K562 (cell line): ENCODE data around the gene EPHX1. TPM values are rescaled to one million over a fixed set of nuclear protein-coding genes. Genes with fewer than 3 reads are reported as not detected.

ENCODE experiments used
- ARID1B ChIP-seq: fragments of 450-650 bp; IDR thresholded peaks from 2 replicates; pipeline ENCODE4 v1.6.1; 2016; ENCODE audit warnings: antibody characterized with exemption, mild to moderate bottlenecking, inconsistent platforms
- BMI1 ChIP-seq: fragments of 150-350 bp; IDR thresholded peaks from 2 replicates; pipeline ENCODE4 v1.6.1; 2014; ENCODE audit warnings: low read length
- CCAR2 ChIP-seq: fragments of 200-400 bp; formaldehyde crosslinking; IDR thresholded peaks from 2 replicates; pipeline ENCODE4 v1.6.1; 2017; ENCODE audit warnings: mild to moderate bottlenecking, low read depth, low read length
- CGGBP1 ChIP-seq: fragments of 250-450 bp; sonication (Bioruptor Pico); IDR thresholded peaks from 2 replicates; pipeline ENCODE4 v1.9.0; 2021; ENCODE audit warnings: mild to moderate bottlenecking
- ELF2 ChIP-seq: fragments of 250-450 bp; sonication (Bioruptor Pico); IDR thresholded peaks from 2 replicates; pipeline ENCODE4 v1.5.0; 2021; ENCODE audit warnings: mild to moderate bottlenecking
- FIP1L1 ChIP-seq: fragments of 200-400 bp; formaldehyde crosslinking; IDR thresholded peaks from 2 replicates; pipeline ENCODE4 v1.6.1; 2018; ENCODE audit warnings: mild to moderate bottlenecking, low read depth, low read length; ENCODE audit not compliant: poor library complexity, severe bottlenecking
- FOXJ2 ChIP-seq: fragments of 200-800 bp; sonication (Bioruptor generic); IDR thresholded peaks from 2 replicates; pipeline ENCODE4 v1.6.1; 2016; ENCODE audit warnings: missing genetic modification characterization, missing compliant biosample characterization
- POLR2A ChIP-seq: fragments of 450-650 bp; conservative IDR thresholded peaks from 2 replicates; pipeline ENCODE4 v1.6.1; 2016
- POLR3A ChIP-seq: IDR thresholded peaks from 2 replicates; pipeline ENCODE4 v1.6.1; 2011; ENCODE audit warnings: borderline replicate concordance, mild to moderate bottlenecking, moderate library complexity; ENCODE audit not compliant: insufficient read length, insufficient read depth; ENCODE audit errors: extremely low read depth
- PPARD ChIP-seq: fragments of 250-450 bp; sonication (Bioruptor Pico); IDR thresholded peaks from 2 replicates; pipeline ENCODE4 v1.8.0; 2022; ENCODE audit warnings: inconsistent platforms, mild to moderate bottlenecking, moderate library complexity
- RBM22 ChIP-seq: fragments of 200-400 bp; formaldehyde crosslinking; IDR thresholded peaks from 2 replicates; pipeline ENCODE4 v1.6.1; 2018; ENCODE audit warnings: low read length, low read depth; ENCODE audit not compliant: poor library complexity, severe bottlenecking
- RBM25 ChIP-seq: fragments of 200-400 bp; formaldehyde crosslinking; IDR thresholded peaks from 2 replicates; pipeline ENCODE4 v1.6.1; 2018; ENCODE audit warnings: low read length, low read depth, moderate library complexity; ENCODE audit not compliant: severe bottlenecking
- RBM34 ChIP-seq: fragments of 200-400 bp; formaldehyde crosslinking; IDR thresholded peaks from 2 replicates; pipeline ENCODE4 v1.6.1; 2018; ENCODE audit warnings: low read length, borderline replicate concordance; ENCODE audit not compliant: insufficient read depth
- SP1 ChIP-seq: sonication (generic); formaldehyde crosslinking; IDR thresholded peaks from 2 replicates; pipeline ENCODE4 v1.8.1; 2022; ENCODE audit warnings: mild to moderate bottlenecking, missing genetic modification reagents
- SREBF2 ChIP-seq: sonication (generic); formaldehyde crosslinking; IDR thresholded peaks from 2 replicates; pipeline ENCODE4 v1.4.0; 2020; ENCODE audit warnings: mild to moderate bottlenecking, missing genetic modification reagents
- TAF15 ChIP-seq: fragments of 200-400 bp; formaldehyde crosslinking; IDR thresholded peaks from 2 replicates; pipeline ENCODE4 v1.6.1; 2017; ENCODE audit warnings: mild to moderate bottlenecking, low read depth, low read length, moderate library complexity
- TBL1XR1 ChIP-seq, 2 experiments: IDR thresholded peaks; 2 replicates each; pipeline ENCODE4 v1.6.1; 2012; ENCODE audit warnings: improper control_type of control experiment in 2 of 2, low read length in 2 of 2, mild to moderate bottlenecking in 1 of 2
- THAP12 ChIP-seq: fragments of 250-450 bp; sonication (Bioruptor Pico); IDR thresholded peaks from 2 replicates; pipeline ENCODE4 v1.9.0; 2021; ENCODE audit warnings: mild to moderate bottlenecking, inconsistent platforms
- U2AF1 ChIP-seq: fragments of 200-400 bp; formaldehyde crosslinking; optimal IDR thresholded peaks from 2 replicates; pipeline ENCODE3; 2017; ENCODE audit warnings: mild to moderate bottlenecking, low read depth, low read length, moderate library complexity
- USF2 ChIP-seq: sonication (generic); formaldehyde crosslinking; IDR thresholded peaks from 2 replicates; pipeline ENCODE4 v1.5.0; 2020; ENCODE audit warnings: missing genetic modification reagents
- ZFP1 ChIP-seq: fragments of 450-650 bp; formaldehyde crosslinking; IDR thresholded peaks from 2 replicates; pipeline ENCODE4 v1.4.0; 2020; ENCODE audit warnings: mild to moderate bottlenecking, mixed read lengths
- ZFX ChIP-seq: sonication (generic); formaldehyde crosslinking; IDR thresholded peaks from 2 replicates; pipeline ENCODE4 v1.8.0; 2022; ENCODE audit warnings: mild to moderate bottlenecking, missing genetic modification reagents, moderate library complexity
- ZNF24 ChIP-seq: fragments of 450-650 bp; IDR thresholded peaks from 2 replicates; pipeline ENCODE4 v1.6.1; 2016
- ZNF41 ChIP-seq: fragments of 250-450 bp; sonication (Bioruptor Pico); conservative IDR thresholded peaks from 2 replicates; pipeline ENCODE4 v1.4.0; 2020; ENCODE audit warnings: mild to moderate bottlenecking
- ZNF507 ChIP-seq: conservative IDR thresholded peaks from 2 replicates; pipeline ENCODE4 v1.6.1; 2017; ENCODE audit warnings: missing genetic modification characterization, missing compliant biosample characterization
- ZNF586 ChIP-seq: fragments of 450-650 bp; formaldehyde crosslinking; conservative IDR thresholded peaks from 2 replicates; pipeline ENCODE4 v1.4.0; 2020; ENCODE audit warnings: mild to moderate bottlenecking, moderate library complexity
- polyA plus RNA-seq, 8 experiments: library from polyadenylated mRNA; depleted of rRNA in 4 of 8; stranded (reverse) in 5 of 8; unstranded in 3 of 8; fragments of >200 nt; fragmentation: Nextera tagmentation in 2 of 8; fragmentation: Illumina TruSeq in 1 of 8; extraction: Ambion mirVana in 2 of 8; extraction: Trizol in 1 of 8; gene quantifications; 2 replicates each; pipeline versions ENCODE4 v1.2.1 to v1.2.3, GENCODE V29; 2011 to 2014; ENCODE audit warnings: inconsistent platforms in 1 of 8, missing spikeins in 1 of 8
- total RNA-seq, 7 experiments: library from RNA; depleted of rRNA in 6 of 7; stranded (reverse); fragments of >200 nt in 6 of 7; fragmentation: Illumina TruSeq in 2 of 7; extraction: Trizol in 2 of 7; gene quantifications; 2 replicates each; pipeline versions ENCODE4 v1.2.1 to v1.2.3, GENCODE V29; 2011 to 2021; ENCODE audit warnings: low replicate concordance in 1 of 7
- TF ChIP-seq, protein P1 (sequence below): sonication (generic); formaldehyde crosslinking; IDR thresholded peaks from 2 replicates; pipeline ENCODE4 v1.9.0; 2022; ENCODE audit warnings: mild to moderate bottlenecking, missing genetic modification reagents

Gene EPHX1
- total and polyA plus RNA-seq, 9 of the 15 experiments (the other 6 are each of a cell fraction or from before 2014, with no cell fraction given), result 0.21 to 27.0 (median 6.7) TPM

- TF ChIP-seq SP1 (CRISPR knock-in tag), result no peak; the same call in 1 of the 2 replicates
- no peak for TF ChIP-seq CCAR2
- TF ChIP-seq FOXJ2 (tag), result no peak
- no peak for TF ChIP-seq TBL1XR1 (IDR thresholded peaks at IDR 0.05; ENCODE audit: low read length in 2 of 2)
- TF ChIP-seq ZNF586 (CRISPR knock-in tag), result no peak
- TF ChIP-seq SREBF2 (CRISPR knock-in tag), result no peak
- TF ChIP-seq BMI1, result no peak
- TF ChIP-seq ZNF41 (CRISPR knock-in tag), result no peak
- TF ChIP-seq ZFP1 (CRISPR knock-in tag), result no peak
- no peak for TF ChIP-seq PPARD (CRISPR knock-in tag)
- TF ChIP-seq ZNF507 (tag), result no peak
- TF ChIP-seq CGGBP1, result no peak
- TF ChIP-seq USF2 (CRISPR knock-in tag), result no peak
- no peak for TF ChIP-seq POLR3A
- TF ChIP-seq, protein P1, sequence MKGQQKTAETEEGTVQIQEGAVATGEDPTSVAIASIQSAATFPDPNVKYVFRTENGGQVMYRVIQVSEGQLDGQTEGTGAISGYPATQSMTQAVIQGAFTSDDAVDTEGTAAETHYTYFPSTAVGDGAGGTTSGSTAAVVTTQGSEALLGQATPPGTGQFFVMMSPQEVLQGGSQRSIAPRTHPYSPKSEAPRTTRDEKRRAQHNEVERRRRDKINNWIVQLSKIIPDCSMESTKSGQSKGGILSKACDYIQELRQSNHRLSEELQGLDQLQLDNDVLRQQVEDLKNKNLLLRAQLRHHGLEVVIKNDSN, result no peak
- no peak; the same call in 1 of the 2 replicates for TF ChIP-seq ZFX (CRISPR knock-in tag)
- TF ChIP-seq POLR2A, result no peak
- no peak for TF ChIP-seq ELF2 (CRISPR knock-in tag)
- TF ChIP-seq RBM22, result no peak
- TF ChIP-seq RBM25, result no peak
- no peak for TF ChIP-seq THAP12 (CRISPR knock-in tag)
- TF ChIP-seq ARID1B, result peak; percentile 12; the same call in 1 of the 2 replicates
- TF ChIP-seq U2AF1, result no peak
- no peak for TF ChIP-seq FIP1L1
- TF ChIP-seq ZNF24, result no peak
- no peak for TF ChIP-seq RBM34
- TF ChIP-seq TAF15, result no peak
Measured at GRCh38 chr1:225813214-225813964, 3.5 kb downstream of the EPHX1 start (continued).
